Renal cortex interstitium (tissue), 11 donors: Measurements from ENCODE around the gene RRP7A. TPM values are rescaled to one million over a fixed set of nuclear protein-coding genes. Genes with fewer than 3 reads are reported as not detected.
"Not testable (repeated sequence)": the region's sequence is repeated elsewhere in the genome, so short reads cannot be mapped to it uniquely, and the experiment has no call there.

Experiments used
- DNase-seq, 11 donors: peaks; one replicate each; pipeline ENCODE4 v3.0.0-alpha.2; 2013; ENCODE audit warnings: low read depth in 9 of 11, low spot score in 4 of 11; ENCODE audit errors: extremely low read depth in 1 of 11
- polyA plus RNA-seq, 3 donors: library from polyadenylated mRNA; unstranded; fragments of 120-200 nt; gene quantifications; one replicate each; pipeline ENCODE4 v1.2.1, GENCODE V29; 2013; ENCODE audit not compliant: insufficient read length in 3 of 3

The RRP7A gene
- polyA plus RNA-seq, 3 donors, result 28.0 to 31.4 (median 29.3) TPM

DNA sequence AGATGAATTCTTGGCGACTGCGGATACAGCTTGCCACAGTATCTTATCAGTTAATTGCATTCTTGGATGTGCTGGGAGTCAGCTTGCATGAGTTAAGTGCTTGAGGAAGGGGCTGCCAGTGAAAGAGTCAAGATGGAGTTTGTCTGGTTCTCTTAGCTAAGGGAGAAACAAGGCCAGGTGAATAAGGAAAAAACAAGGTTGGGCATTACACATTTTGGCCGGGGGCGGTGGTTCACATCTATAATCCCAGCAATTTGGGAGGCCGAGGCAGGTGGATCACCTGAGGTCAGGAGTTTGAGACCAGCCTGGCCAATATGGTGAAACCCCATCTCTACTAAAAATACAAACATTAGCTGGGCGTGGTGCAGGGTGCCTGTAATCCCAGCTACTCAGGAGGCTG lies 28.5 kb upstream of the RRP7A start:
- not testable (repeated sequence) for DNase-seq

GRCh38 chr22:42547562-42547961 lies 28.0 kb upstream of the RRP7A start:
- no peak for DNase-seq

GRCh38 chr22:42544686-42545085 lies 25.1 kb upstream of the RRP7A start:
- DNase-seq, result no peak

DNA sequence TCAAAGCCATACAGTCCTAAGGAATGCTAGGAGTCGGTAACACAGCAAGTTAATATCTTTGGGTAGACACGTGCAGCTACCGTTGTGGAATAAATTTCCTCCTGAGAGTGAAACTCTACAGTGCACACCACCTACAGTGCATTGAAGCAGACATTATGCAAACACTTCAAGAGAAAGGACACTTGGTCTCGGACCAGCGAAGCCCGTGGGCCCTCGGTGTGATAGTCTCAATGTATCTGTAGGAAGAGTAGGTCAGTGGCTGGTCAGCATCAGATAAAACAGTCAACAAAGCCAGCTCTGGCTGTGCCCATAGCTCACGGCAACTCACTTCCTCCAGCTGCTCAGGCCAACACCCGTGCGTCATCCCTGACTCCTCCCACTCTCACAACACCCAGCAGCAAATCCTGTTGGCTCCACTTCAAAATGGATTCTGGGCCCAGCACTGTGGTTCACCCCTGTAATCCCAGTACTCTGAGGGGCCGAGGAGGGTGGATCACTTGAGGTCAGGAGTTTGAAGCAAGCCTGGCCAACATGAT lies 19.7 kb upstream of the RRP7A start:
- DNase-seq, result not testable (repeated sequence)

DNA sequence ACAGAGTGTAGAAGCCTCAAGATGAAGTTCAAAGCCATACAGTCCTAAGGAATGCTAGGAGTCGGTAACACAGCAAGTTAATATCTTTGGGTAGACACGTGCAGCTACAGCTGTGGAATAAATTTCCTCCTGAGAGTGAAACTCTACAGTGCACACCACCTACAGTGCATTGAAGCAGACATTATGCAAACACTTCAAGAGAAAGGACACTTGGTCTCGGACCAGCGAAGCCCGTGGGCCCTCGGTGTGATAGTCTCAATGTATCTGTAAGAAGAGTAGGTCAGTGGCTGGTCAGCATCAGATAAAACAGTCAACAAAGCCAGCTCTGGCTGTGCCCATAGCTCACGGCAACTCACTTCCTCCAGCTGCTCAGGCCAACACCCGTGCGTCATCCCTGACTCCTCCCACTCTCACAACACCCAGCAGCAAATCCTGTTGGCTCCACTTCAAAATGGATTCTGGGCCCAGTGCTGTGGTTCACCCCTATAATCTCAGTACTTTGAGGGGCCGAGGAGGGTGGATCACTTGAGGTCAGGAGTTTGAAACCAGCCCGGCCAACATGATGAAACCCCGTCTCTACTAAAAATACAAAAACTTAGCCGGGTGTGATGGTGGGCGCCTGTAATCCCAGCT lies 17.7 kb upstream of the RRP7A start:
- not testable (repeated sequence) for DNase-seq

DNA sequence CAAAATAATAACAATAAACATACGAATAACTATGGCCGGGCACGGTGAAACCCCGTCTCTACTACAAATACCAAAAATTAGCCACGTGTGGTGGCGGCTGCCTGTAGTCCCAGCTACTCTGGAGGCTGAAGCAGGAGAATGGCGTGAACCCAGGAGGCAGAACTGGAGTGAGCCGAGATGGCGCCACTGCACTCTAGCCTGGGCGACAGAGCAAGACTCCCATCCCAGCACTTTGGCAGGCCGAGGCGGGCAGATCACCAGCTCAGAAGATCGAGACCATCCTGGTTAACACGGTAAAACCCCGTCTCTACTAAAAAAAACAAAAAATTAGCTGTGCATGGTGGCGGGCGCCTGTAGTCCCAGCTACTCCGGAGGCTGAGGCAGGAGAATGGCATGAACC lies 17.0 kb upstream of the RRP7A start:
- DNase-seq, result not testable (repeated sequence)

- DNase-seq, result no peak
Observed at GRCh38 chr22:42536166-42536565, 16.6 kb upstream of the RRP7A start.

GRCh38 chr22:42535082-42535731 lies 15.6 kb upstream of the RRP7A start:
- DNase-seq, result not testable (repeated sequence)

DNA sequence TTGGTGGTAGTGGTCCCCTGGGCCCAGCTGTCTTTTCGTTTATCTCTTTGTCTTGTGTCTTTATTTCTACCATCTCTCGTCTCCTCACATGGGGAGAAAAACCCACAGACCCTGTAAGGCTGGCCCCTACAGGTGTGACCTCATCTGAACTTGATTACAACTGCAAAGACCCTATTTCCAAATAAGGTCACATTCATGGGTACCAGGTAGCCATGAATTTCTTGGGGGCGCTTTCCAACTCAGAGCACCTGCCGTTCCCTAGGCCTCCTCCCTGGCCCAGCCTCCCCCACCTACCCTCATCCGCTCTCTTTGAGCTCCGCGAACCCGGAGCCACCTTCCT lies 14.0 kb upstream of the RRP7A start:
- no peak for DNase-seq

DNA sequence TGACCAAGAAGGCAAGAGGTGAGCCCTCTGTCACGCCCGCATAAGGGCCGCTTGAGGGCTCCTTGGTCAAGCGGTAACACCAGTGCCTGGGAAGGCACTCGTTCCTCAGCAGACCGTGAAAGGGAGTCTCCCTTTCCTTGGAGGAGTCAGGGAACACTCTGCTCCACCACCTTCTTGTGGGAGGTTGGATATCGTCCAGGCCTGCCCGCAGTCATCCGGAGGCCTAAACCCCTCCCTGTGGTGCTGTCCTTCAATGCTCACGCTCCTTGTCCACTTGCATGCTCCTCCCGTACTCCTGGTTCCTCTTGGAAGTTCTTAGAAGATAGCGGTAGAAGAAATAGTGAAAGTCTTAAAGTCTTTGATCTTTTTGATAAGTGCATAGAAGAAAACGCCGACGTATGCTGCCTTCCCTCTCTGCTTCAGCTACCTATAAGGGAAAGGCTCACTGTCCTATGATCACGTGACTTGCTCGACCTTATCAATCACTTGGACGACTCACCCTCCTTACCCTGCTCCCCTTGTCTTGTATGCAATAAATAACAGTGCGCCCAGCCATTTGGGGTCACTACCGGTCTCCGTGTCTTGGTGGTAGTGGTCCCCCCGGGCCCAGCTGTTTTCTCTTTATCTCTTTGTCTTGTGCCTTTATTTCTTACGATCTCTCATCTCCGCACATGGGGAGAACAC lies 11.9 kb upstream of the RRP7A start:
- DNase-seq, result not testable (repeated sequence)

- DNase-seq, result not testable (repeated sequence)
Observed at GRCh38 chr22:42529435-42529834, 9.8 kb upstream of the RRP7A start.

GRCh38 chr22:42528591-42529307 lies 9.2 kb upstream of the RRP7A start:
- DNase-seq, result no peak

GRCh38 chr22:42522546-42522945 lies 3.0 kb upstream of the RRP7A start:
- no peak for DNase-seq

GRCh38 chr22:42521228-42521546 lies 1.6 kb upstream of the RRP7A start:
- no peak for DNase-seq

DNA sequence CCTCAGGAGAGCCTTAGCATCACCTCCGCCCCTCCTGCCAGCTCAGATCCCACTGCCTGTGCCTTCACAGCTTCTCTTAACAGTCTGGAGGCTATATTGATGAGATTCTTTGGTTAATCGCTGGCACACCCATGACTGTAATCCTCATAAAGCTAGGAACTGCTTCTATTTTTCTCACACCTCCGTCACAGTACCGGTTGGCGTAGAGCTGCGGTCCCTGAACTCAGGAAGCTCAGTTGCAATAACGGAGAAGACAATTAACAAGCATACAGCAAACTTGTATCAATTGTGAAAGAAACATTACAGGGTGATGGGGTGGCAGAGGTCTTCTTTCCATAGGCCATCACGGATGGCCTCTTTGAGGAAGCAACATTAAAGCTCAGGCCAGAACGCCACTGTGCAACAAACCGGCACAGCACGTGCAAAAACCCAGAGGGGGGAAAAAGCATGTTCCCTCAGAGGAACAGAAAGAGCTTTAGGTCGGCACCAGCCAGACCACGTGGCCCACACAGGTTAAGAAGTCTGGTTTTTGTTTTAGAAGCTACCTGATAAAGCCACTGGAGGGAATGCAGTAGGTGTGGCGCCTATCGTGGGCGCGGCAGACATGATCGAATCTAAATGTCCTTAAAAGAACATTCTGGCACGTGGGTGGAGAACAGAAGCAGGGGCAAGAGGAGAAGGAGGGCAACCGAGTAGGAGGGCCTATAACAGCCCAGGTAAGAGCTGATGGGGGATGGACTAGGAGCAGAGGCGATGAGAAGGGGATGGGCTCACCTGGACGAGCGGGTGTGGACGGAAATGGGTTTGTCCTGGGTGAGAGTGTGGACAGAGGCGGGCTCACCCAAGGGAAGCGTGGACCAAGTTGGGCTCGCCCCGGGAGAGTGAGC lies 715 bp downstream of the RRP7A start:
- not testable (repeated sequence) for DNase-seq

DNA sequence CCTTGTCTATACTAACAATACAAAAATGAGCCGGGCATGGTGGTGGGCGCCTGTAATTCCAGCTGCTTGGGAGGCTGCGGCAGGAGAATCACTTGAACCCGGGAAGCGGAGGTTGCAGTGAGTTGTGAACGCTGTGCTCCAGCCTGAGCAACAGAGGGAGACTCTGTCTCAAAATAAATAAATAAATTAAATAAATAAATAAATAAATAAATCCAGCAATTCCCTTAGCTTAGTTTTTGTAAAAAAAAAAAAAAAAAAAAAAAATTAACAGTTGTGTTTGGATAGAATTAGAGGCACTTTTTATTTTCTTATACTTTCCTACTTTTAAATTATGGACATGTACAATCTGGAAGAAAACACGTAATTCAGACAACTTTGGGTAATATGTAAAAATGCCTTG lies 2.5 kb downstream of the RRP7A start:
- not testable (repeated sequence) for DNase-seq

DNA sequence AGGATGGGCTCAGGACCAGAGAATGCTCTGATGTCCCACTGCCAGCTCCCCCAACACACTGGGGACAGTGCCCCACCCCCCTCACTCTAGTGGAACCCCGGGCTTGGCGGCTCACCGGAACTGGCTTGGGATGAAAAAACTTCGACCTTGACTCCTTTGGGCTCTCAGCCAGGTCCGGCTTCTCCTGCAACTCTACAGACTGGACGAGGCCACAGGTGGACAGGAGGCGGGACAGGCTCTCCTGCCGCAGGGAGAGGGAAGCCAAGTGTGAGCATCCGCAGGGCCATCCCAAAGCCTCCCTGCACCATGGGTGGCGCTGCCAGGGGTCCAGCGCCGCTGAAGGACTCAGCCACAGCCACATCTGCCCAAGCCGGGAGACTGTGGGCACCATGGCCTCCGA lies 3.7 kb downstream of the RRP7A start:
- no peak for DNase-seq

DNA sequence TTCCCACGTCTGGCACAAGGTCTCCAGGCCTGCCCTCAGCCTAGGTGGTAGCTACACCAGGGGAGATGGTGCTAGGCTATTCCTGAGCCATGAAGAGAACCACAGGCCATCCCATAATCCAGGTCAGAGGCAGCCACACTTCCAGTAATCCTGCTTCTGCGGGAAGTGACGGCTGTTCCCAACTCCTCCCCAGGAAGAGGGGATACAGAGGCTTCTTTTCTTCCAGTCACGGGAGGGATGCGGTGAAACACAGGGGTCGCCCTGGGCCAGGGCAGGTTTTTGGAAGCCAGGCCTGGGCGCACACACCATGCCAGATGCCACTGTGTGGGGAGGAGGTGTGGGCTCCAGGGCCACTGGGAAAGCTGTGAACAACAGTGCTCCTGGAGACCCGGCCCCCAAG lies 4.3 kb downstream of the RRP7A start:
- DNase-seq, result not testable (repeated sequence)

GRCh38 chr22:42514331-42514730 lies 5.3 kb downstream of the RRP7A start:
- not testable (repeated sequence) for DNase-seq
